GM18498 (cell line): ENCODE measurements around the gene SHFL.
A peak's percentile ranks its signal among the peaks of the same experiment; 100 is the strongest.

Source experiments
- ATAC-seq: cut with Tn5 transposase; IDR thresholded peaks from one replicate; pipeline ENCODE4 v1.9.1; 2021; ENCODE audit warnings: mild to moderate bottlenecking, moderate library complexity; ENCODE audit not compliant: unreplicated experiment

Gene SHFL

DNA sequence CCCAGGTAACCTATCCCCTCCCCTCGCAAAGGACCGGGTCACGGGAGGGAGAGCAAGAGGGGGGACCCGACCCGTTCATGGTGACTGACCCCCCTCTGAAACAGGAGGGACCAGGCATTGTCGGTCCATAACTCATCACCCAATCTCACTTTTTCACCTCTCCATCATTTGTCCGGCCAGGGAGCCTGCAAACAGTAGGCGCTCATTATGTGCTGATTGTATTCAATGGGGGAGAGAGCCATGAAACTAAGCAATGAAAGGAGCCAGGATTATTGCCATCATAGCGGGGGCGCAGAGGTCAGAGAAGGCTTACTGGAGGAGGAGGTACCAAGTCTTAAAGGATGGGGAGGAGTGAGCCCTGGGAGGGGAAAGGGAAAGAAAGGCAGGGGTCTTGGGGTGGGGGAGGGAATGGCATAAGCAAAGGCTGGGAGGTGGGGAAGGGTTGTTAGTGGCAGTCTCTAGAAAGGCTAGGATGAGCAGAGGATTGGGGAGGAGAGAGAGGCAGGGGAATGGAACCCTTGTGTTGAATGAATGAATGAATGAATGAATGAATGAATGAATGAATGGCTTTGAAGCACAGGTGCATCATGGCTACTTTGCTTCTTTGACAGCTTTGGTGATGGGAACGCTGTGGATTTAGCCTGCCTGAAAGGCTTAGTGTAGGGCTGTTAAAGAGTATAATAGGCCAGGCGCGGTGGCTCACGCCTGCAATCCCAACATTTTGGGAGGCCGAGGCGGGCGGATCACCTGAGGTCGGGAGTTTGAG, 1.4 kb downstream of the SHFL start:
- ATAC-seq: no peak

DNA sequence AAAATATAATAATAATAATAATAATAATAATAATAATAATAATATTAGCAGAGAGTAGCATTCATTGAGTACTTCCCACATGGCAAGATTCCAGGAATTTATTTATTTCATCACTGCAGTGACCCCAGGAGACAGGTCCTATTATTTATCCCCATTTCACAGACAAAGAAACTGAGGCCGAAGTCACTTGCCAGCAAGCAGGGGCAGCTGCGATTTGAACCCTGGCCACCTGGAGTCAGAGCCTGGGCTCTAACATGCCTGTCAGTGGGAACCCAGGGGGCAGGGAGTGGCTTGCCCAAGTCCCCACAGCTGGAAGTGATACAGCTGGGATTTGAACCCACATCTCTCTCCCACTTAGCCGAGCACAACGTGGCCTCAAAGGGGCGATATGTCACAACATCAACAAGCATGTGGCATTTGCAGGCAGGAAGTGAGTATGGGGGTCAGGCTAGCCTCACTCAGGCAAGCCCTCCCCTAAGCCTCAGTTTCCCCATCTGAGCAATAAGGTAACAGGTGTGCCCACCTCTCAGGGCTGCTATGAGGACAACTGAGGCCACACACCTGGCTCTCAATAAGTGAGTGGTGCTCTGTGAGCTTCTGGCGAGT, 2.9 kb downstream of the SHFL start:
- ATAC-seq: no peak

GRCh38 chr19:10089801-10090375, 3.8 kb downstream of the SHFL start:
- no peak for ATAC-seq

DNA sequence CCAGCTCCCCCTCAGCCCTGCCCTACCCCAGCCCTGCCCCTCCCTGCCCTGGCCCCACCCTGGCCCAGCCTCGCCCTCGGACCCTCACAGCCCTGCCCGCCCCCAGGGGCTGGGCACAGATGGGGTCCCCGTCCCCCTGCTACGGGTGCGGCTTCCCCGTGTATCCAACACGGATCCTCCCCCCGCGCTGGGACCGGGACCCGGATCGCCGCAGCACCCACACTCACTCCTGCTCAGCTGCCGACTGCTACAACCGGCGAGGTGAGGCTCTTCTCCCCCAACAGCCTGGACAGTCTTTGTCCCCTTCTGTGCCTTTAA, 5.2 kb downstream of the SHFL start:
- no peak for ATAC-seq

DNA sequence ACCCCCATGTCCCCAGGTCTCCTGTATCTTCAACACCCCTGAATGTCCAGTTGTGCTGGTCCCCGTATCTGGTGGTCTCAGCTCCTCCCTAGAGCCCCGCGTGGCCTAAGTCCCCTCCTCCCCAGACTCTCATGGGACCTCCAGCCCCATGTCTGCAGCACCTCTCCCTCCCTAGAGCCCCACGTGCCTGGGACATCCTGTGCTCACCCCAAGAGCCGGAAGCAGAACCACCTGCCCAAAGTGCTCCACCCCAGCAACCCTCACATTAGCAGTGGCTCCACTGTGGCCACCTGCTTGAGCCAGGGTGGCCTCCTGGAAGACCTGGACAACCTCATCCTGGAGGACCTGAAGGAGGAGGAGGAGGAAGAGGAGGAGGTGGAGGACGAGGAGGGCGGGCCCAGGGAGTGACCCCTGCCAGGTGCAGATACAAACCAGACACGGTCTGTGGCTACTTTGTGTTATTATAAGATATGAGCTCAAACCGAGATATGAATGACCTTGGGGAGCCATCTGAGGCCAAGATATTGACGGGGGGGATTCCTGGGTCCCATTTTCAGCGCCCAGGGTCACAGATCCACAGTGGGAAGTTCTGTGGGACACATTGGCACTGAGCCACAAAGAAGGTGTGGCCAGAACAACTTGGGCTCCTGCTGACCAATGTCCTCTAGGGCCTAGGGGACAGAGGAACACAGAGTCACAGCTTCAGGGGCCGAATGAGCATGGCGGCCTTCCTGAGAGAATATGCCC, 6.0 kb downstream of the SHFL start:
- ATAC-seq: no peak

DNA sequence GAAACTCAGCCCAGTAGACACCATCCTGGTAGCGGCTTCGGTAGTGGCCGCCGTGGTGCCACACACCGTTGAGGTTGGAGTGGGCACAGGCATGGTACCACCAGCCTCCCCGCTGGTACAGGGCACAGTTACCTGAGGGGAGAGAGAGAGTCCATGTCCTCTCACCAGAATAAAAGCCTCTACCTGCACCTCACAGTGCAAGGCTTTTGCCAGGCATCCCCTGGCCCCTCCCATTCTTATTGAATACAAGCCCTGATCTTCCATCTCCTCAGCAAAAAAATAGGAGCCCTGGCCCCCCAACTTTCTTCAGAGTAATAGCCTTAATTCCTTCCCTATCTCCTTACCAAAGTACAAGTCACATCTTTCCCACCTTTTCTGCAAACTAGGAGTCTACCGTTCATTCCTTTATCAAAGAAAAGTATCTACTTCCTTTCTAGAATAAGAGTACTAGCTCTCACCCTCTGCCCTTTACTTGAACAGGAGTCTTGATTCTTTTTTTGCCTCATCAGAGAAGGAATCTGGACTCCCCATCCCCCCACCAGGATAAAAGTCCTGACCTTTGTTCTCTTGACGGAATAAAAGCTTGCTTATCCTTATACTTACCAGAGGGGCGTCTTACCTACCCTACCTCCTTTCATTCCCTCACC, 6.7 kb downstream of the SHFL start:
- no peak for ATAC-seq

DNA sequence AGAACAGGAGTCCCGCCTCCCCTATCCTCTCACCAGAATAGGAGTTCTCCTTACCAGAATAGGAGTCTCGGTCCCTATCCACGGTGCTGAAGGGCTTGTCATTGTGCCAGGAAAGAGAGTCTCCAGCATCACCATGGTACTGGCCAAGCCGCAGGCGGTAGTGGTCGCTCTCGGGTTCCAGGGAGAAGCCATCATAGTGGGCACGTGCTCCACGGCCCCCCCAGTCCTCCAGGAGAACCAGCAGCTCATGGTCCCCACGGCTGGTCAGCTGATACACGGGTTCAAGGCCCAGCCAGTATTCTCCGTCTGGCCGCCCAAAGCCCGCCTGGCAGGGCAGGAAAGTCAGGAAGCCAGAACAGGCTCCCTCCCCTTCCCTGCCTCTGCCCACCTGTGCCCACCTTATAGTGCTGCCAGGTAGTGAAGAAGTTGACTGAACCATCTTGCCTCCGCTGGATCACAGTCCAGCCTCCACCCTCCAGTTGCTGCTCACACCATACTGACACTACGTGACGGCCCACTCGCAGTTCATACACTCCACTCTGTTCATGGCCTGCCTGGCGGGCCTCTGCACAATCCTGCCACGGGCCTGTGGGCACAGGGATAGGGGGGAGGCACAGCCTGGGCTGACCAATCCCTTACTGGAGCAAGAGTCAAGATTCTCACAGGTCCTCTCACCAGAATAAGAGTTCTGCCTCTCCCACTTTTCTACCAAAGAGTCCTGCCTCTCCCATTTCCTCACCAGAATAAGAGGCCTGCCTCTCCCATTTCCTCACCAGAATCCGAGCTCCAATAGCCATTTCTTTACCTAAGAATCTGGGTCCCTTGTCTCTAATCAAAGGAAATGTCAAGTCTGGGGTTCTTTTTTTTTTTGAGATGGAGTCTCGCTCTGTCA, 7.4 kb downstream of the SHFL start:
- ATAC-seq: no peak

GRCh38 chr19:10095622-10095947, 9.5 kb downstream of the SHFL start:
- ATAC-seq: no peak

DNA sequence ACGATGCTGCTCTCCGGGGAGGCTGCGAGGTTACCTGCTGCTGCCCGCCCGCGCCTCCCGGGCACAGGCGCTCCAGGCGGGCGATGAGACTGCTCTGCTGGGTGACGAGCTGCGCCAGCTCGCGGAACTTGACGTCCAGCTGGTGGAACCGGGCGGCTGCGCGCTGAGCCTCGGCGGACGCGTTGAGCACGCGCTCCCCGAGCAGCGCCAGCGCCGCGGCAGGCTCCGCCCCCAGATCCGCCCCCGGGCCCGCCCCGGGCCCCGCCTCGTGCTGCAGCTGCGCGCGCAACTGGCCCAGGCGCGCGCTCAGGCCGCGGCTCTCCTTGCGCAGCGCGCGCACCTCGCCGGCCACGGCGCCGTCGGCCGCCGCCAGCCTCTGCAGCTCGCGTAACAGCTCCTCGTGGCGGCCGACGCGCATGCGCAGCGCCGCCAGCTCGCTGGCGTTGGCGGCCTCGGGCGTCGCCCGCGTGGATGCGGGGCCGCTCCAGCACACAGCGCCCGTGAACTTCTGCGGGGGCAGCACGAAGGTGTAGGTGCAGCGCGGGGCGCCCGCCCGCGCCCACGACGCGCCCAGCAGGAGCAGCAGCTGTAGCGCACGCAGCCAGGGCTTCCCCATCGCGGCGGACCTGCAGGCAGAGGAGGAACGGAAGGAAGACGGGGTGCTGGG, 10.0 kb downstream of the SHFL start:
- ATAC-seq: peak; percentile 74

GRCh38 chr19:10096615-10096963, 10.5 kb downstream of the SHFL start:
- no peak for ATAC-seq

DNA sequence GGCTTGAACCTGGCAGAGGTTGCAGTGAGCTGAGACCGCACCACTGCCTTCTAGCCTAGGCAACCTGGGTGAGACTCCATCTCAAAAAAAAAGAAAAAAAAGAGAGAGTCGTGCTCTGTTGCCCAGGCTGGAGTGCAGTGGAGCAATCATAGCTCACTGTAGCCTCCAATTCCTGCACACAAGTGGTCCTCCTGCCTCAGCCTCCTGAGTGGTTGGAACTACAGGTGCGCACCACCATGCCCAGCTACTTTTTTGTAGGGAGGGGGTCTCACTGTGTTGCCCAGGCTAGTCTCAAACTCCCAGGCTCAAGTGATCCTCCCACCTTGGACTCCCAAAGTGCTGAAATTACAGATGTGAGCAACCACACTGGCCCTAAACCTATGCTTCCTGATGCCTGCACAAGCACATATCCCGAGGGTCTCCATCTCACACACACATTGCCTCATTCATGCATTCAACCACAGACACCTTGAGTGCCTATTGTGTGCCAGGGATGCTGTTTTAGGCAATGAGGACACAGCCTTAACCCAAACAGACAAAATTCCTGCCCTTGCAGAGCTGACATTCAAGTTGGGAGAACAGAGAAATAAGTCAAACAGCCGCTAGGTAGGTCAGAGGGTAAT, 14.2 kb downstream of the SHFL start:
- no peak for ATAC-seq

GRCh38 chr19:10102787-10103236, 16.7 kb downstream of the SHFL start:
- ATAC-seq: peak; percentile 37

- no peak for ATAC-seq
These were observed 18.0 kb downstream of the SHFL start for GRCh38 chr19:10104130-10104513.

- peak; percentile 50 for ATAC-seq
These were observed 18.8 kb downstream of the SHFL start for GRCh38 chr19:10104665-10105508.

DNA sequence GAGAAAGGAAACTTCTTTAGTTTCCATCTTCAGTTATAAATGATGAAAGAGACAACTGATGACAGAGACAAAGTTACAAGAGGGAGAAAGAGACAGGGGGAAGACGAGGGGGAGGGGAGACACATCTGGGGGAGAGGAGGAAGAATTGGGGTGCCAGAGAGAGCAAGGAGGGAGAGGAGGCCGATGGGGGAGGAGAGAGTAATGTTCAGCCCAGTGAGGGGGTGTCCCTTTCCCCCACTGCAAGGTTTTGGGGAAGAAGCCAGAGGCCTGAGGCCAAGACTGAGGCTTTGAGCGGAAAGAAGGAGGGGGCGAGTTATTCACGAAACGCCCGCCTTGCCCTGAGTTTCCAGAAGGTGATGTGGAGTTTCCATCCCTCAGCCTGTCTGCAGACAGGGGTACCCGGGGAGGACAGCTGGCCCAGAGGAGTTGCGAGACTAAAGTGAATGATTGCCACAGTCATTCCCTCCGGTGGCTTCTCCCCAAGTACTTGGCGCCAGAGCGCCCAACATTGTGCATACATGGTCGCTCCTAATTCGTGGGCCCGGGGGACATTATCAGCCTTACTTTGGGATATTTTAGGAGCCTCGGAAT, 19.5 kb downstream of the SHFL start:
- peak; percentile 7 for ATAC-seq

DNA sequence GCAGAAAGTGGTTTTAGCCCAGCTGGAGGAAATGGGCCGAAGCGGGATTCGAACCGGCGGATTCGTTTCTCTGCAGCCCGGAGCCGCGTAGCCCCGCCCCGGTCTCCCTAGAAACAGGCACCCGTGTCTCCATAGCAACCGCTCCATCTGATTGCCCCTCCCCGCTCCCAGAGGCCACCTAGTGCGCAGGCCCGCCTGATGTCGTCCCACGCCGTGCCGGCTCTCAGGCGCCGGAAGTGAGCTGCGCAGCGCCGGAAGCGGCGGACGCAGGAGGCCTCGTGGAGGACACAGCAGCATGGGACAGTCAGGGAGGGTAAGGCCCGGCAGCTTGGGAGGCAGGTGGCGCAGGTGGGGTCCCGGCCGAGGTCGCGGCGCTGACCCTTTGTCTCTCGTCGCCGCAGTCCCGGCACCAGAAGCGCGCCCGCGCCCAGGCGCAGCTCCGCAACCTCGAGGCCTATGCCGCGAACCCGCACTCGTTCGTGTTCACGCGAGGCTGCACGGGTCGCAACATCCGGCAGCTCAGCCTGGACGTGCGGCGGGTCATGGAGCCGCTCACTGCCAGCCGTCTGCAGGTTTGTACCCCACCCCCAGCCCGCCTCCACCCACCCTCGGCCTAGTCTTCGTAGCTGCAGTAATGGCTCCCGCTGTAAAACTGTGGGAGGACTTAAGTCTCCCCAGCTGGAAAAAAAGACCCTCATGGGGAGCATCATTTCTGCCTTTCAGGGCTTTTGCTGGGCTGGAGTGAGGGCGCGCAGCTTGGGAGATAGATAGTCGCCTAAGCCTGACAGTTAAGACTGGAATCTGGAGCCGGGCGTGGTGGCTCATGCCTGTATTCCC, 20.2 kb downstream of the SHFL start, which contains the start of gene PPAN:
TSS of gene PPAN (plus strand) at position 263 of the 837 bp plus-strand sequence. CDS start at position 296, 33 bp downstream.
- peak; percentile 49 for ATAC-seq

- no peak for ATAC-seq
These were observed 21.1 kb downstream of the SHFL start for GRCh38 chr19:10107254-10107653.
